Keratinocyte (primary cell): ENCODE data around the gene STXBP2. TPM values are rescaled to one million over a fixed set of nuclear protein-coding genes. Genes with fewer than 3 reads are reported as not detected.

Experiments used
- DNase-seq: peaks from one replicate; pipeline ENCODE4 v3.0.0-alpha.2; 2011; ENCODE audit warnings: low read depth, missing footprints, low spot score
- FAIRE-seq: peaks from 2 replicates; lab custom pipeline; 2011; peaks lifted over from hg19 to GRCh38; lab: Jason Lieb, UNC
- H2AFZ ChIP-seq: 2 replicates; pipeline ENCODE4 v1.6.0; 2012; ENCODE audit warnings: low read length, control low read depth, inconsistent platforms; ENCODE audit not compliant: control insufficient read depth
- H3K27ac ChIP-seq: 2 replicates; pipeline ENCODE4 v1.5.1; 2011; ENCODE audit warnings: low read length; ENCODE audit not compliant: control insufficient read depth, insufficient read depth
- H3K27me3 ChIP-seq: 3 replicates; pipeline ENCODE4 v1.6.0; 2011; ENCODE audit warnings: low read length; ENCODE audit not compliant: control insufficient read depth, insufficient read depth; ENCODE audit errors: extremely low read depth
- H3K36me3 ChIP-seq, 2 experiments: 2 replicates in 1 of 2; 3 replicates in 1 of 2; pipeline ENCODE4 v1.5.1; 2011; ENCODE audit warnings: low read length in 2 of 2, mild to moderate bottlenecking in 1 of 2; ENCODE audit not compliant: control insufficient read depth in 2 of 2, insufficient read depth in 2 of 2; ENCODE audit errors: extremely low read depth in 1 of 2
- H3K4me1 ChIP-seq: 3 replicates; pipeline ENCODE4 v1.5.1; 2011; ENCODE audit warnings: low read length; ENCODE audit not compliant: control insufficient read depth, insufficient read depth; ENCODE audit errors: extremely low read depth
- H3K4me2 ChIP-seq: 3 replicates; pipeline ENCODE4 v1.6.0; 2011; ENCODE audit warnings: low read depth, low read length; ENCODE audit not compliant: control insufficient read depth, insufficient read depth; ENCODE audit errors: extremely low read depth
- H3K4me3 ChIP-seq, 3 experiments: fragments of 200-600 bp in 1 of 3; sonication (generic) in 1 of 3; 2 replicates in 2 of 3; 3 replicates in 1 of 3; pipeline ENCODE4 v1.5.1; 2011 to 2016; ENCODE audit warnings: low read length in 3 of 3, mild to moderate bottlenecking in 3 of 3, control low read depth in 2 of 3, inconsistent platforms in 1 of 3, low read depth in 1 of 3, mixed read lengths in 1 of 3, mixed run types in 1 of 3, moderate library complexity in 1 of 3; ENCODE audit not compliant: control insufficient read depth in 2 of 3, insufficient read depth in 2 of 3; ENCODE audit errors: extremely low read depth in 1 of 3
- H3K79me2 ChIP-seq: 2 replicates; pipeline ENCODE4 v1.6.0; 2012; ENCODE audit warnings: low read length; ENCODE audit not compliant: control insufficient read depth, insufficient read depth
- H3K9ac ChIP-seq: 3 replicates; pipeline ENCODE4 v1.6.0; 2011; ENCODE audit warnings: low read length; ENCODE audit not compliant: control insufficient read depth, insufficient read depth; ENCODE audit errors: extremely low read depth
- H3K9me1 ChIP-seq: 3 replicates; pipeline ENCODE4 v1.6.0; 2011; ENCODE audit warnings: low read length; ENCODE audit not compliant: control insufficient read depth, insufficient read depth; ENCODE audit errors: extremely low read depth
- H3K9me3 ChIP-seq: 2 replicates; pipeline ENCODE4 v1.5.1; 2012; ENCODE audit warnings: low read depth, low read length; ENCODE audit not compliant: control insufficient read depth
- H4K20me1 ChIP-seq: 3 replicates; pipeline ENCODE4 v1.6.0; 2011; ENCODE audit warnings: low read length; ENCODE audit not compliant: control insufficient read depth, insufficient read depth; ENCODE audit errors: extremely low read depth
- CTCF ChIP-seq, 3 experiments: IDR thresholded peaks in 1 of 3; conservative IDR thresholded peaks in 1 of 3; optimal IDR thresholded peaks in 1 of 3; 2 replicates in 2 of 3; 3 replicates in 1 of 3; pipeline versions ENCODE3 to v1.5.1; 2011; ENCODE audit warnings: low read length in 3 of 3, mild to moderate bottlenecking in 3 of 3, moderate library complexity in 2 of 3, control low read depth in 1 of 3, inconsistent platforms in 1 of 3; ENCODE audit not compliant: insufficient read depth in 2 of 3; ENCODE audit errors: extremely low read depth in 1 of 3
- EZH2 ChIP-seq: IDR thresholded peaks from one replicate; pipeline ENCODE4 v1.6.1; 2012; ENCODE audit warnings: inconsistent platforms, mild to moderate bottlenecking, low read length, moderate library complexity
- dilution Hi-C: fragments of 300-500 bp; cut with MboI; formaldehyde crosslinking; loops from one replicate; pipeline ENCODE4 v1.7.0; 2020; ENCODE audit warnings: low sequenced_read_pairs; ENCODE audit not compliant: extremely low pct_ligation_motif_present
- polyA plus RNA-seq, 5 experiments: library from polyadenylated mRNA; depleted of rRNA in 3 of 5; stranded (reverse) in 3 of 5; stranded (forward) in 1 of 5; unstranded in 1 of 5; fragments of >200 nt; gene quantifications; 1 replicate in 1 of 5; 2 replicates in 3 of 5; 3 replicates in 1 of 5; pipeline versions ENCODE4 v1.2.1 to v1.2.3, GENCODE V29; 2011 to 2012; ENCODE audit warnings: missing spikeins in 2 of 5, low read depth in 1 of 5, low replicate concordance in 1 of 5

The STXBP2 gene
- polyA plus RNA-seq, 1 donor (not counting 4 experiments of a cell fraction or from before 2014, with no cell fraction given) = 58.8 TPM

- Histone ChIP-seq H3K27me3 (peaks cover 23% of the 10 kb centered on the region), H3K4me1 (no peaks in the 10 kb centered on the region), H4K20me1 (no peaks in the 10 kb centered on the region), H3K9ac (no peak overlapping the region), H3K27ac (no peak overlapping the region), H3K4me2 (no peak overlapping the region), H3K9me1 (no peaks in the 10 kb centered on the region), H3K36me3 (no peaks in the 10 kb centered on the region), H3K79me2 (no peaks in the 10 kb centered on the region), H2AFZ (no peak overlapping the region), H3K4me3 (no peak overlapping the region), H3K9me3 (no peaks in the 10 kb centered on the region)
- no peak for FAIRE-seq
- dilution Hi-C loops = no loop called here
- DNase-seq = no peak
- TF ChIP-seq EZH2 (no peak), CTCF (optimal IDR thresholded peaks at IDR 0.05 in 1 of 3, IDR thresholded peaks at IDR 0.05 in 1 of 3, conservative IDR thresholded peaks at IDR 0.05 in 1 of 3; ENCODE audit: extremely low read depth in 1 of 3, insufficient read depth in 2 of 3, low read length in 3 of 3) (no peak)
These were observed 33.4 kb downstream of the STXBP2 start for GRCh38 chr19:7670150-7670783.

GRCh38 chr19:7670790-7671189 is 33.9 kb downstream of the STXBP2 start:
- no peak overlapping the region for H3K4me2 ChIP-seq
- DNase-seq (no peak), FAIRE-seq (no peak)
- H3K36me3 ChIP-seq = no peaks in the 10 kb centered on the region
- peaks cover 23% of the 10 kb centered on the region for H3K27me3 ChIP-seq
- no peak overlapping the region for H2AFZ ChIP-seq
- no peaks in the 10 kb centered on the region for H3K4me1 ChIP-seq
- no peaks in the 10 kb centered on the region for H3K79me2 ChIP-seq
- no peaks in the 10 kb centered on the region for H3K9me3 ChIP-seq
- H3K27ac ChIP-seq = no peak overlapping the region
- H3K4me3 ChIP-seq = no peak overlapping the region
- H3K9ac ChIP-seq = no peak overlapping the region
- no peaks in the 10 kb centered on the region for H4K20me1 ChIP-seq
- dilution Hi-C loops = no loop called here
- no peaks in the 10 kb centered on the region for H3K9me1 ChIP-seq
- TF ChIP-seq CTCF (optimal IDR thresholded peaks at IDR 0.05 in 1 of 3, IDR thresholded peaks at IDR 0.05 in 1 of 3, conservative IDR thresholded peaks at IDR 0.05 in 1 of 3; ENCODE audit: extremely low read depth in 1 of 3, insufficient read depth in 2 of 3, low read length in 3 of 3) (no peak), EZH2 (no peak)
